Cardiac fibroblast (primary cell): ENCODE measurements around the gene MEN1.

Experiments
- DNase-seq, 2 donors: peaks; one replicate each; pipeline versions ENCODE4 v3.0.0 to v3.0.0-alpha.2; 2010; ENCODE audit warnings: low read depth in 2 of 2
- H3K4me3 ChIP-seq, 2 donors: replicated peaks in 1 of 2; 1 replicate in 1 of 2; 2 replicates in 1 of 2; pipeline ENCODE4 v1.5.1; 2011; ENCODE audit warnings: low read depth in 2 of 2, low read length in 2 of 2, mild to moderate bottlenecking in 2 of 2, moderate library complexity in 1 of 2
- TF ChIP-seq, protein P1 (sequence below): IDR thresholded peaks from one replicate; pipeline ENCODE4 v1.5.1; 2011; ENCODE audit warnings: low read depth, mild to moderate bottlenecking, low read length, inconsistent platforms

The MEN1 gene

DNA sequence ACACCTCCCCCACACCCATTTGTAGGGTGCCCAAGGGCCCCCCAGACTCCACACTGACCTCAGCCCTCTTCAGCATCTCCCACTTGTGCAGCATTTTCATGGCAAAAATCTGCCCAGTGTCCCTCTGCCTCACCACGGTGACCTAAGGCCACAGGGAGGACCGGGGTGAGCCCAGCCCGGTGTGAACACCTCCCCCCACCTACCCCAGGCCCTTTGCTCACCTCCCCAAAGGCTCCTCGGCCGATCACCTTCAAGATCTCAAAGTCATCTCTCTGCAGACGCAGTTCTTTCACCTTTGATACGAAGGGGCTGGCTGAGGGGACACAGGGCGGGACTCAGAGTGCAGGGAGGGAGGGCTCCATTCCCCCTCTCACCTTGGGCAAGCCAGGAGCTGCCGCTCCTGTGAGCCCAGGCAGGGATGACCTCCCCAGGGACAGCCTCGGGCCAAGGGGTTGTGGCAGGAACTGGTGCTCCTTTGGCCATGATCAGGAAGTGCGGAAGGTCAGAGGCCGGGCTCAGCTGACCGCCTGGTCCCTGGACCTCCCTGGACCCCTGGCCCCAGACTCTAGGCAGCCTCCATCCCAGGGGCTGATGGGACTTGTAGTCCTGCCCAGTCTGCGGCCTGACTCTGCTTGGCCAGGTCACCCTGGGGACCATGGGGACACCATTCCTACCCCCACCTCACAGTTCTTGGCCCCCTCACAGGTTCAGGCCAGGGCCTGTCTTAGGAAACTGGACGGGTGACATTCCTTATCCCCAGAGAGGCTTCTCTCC, 31.4 kb upstream of the MEN1 start:
- no peak overlapping the region for H3K4me3 ChIP-seq
- TF ChIP-seq, protein P1, sequence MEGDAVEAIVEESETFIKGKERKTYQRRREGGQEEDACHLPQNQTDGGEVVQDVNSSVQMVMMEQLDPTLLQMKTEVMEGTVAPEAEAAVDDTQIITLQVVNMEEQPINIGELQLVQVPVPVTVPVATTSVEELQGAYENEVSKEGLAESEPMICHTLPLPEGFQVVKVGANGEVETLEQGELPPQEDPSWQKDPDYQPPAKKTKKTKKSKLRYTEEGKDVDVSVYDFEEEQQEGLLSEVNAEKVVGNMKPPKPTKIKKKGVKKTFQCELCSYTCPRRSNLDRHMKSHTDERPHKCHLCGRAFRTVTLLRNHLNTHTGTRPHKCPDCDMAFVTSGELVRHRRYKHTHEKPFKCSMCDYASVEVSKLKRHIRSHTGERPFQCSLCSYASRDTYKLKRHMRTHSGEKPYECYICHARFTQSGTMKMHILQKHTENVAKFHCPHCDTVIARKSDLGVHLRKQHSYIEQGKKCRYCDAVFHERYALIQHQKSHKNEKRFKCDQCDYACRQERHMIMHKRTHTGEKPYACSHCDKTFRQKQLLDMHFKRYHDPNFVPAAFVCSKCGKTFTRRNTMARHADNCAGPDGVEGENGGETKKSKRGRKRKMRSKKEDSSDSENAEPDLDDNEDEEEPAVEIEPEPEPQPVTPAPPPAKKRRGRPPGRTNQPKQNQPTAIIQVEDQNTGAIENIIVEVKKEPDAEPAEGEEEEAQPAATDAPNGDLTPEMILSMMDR, result no peak
- no peak for DNase-seq

DNA sequence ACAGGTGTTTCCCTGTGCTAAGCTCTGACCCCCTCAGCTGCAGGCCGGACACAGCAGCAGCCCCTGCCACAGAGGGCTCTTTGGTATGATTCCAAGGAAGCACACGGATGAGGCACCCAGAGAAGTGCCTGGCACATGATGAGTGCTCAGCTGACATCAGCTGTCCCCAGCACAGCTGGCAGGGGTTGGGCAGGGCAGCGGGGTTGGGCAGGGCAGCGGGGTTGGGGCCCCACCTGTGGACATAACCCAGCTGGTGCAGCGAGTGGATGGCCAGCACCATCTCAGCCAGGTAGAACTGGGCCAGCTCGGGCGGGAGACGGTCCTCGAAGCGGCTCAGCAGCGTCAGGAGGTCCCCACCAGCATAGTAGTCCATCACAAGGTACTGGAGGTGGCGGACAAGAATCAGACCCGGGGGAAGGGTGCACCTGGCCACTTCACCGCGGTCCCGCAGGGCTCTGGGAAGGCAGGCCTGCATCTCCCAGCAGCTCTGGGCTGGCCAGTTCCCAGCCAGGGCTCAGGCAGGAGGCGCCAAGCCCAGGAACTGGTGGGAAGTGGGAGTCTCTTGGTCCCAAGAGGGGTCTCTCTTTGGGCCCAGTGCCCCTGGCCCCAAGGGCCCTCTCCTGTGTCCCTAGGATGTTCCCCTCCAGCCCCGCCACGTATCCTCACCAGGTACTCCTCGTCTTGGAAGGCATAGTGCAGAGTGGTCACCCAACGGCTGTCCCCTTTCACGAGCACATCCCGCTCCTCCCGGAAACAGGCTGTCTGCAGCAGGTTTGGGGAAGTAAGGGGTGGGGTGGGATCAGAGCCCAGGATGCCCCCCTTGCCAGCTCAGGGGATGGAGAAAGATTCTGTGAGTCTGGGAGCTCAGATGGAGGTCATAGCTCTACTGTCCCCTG, 29.8 kb upstream of the MEN1 start:
- no peak for DNase-seq
- TF ChIP-seq, protein P1, result no peak
- no peak overlapping the region for H3K4me3 ChIP-seq

- TF ChIP-seq, protein P1, result no peak
- H3K4me3 ChIP-seq, result no peak overlapping the region
- DNase-seq, result no peak
Measured at GRCh38 chr11:64839335-64839734, 29.0 kb upstream of the MEN1 start.

- DNase-seq, result no peak
- no peak overlapping the region for H3K4me3 ChIP-seq
- TF ChIP-seq, protein P1, result no peak
Measured at GRCh38 chr11:64838600-64839334, 28.4 kb upstream of the MEN1 start.

GRCh38 chr11:64837887-64838351, 27.6 kb upstream of the MEN1 start:
- TF ChIP-seq, protein P1, result no peak
- DNase-seq, result no peak

GRCh38 chr11:64836448-64837072, 26.2 kb upstream of the MEN1 start:
- DNase-seq, result no peak
- no peak overlapping the region for H3K4me3 ChIP-seq
- TF ChIP-seq, protein P1, result no peak

More at GRCh38 chr11:64837887-64838351, 27.6 kb upstream of the MEN1 start:
- H3K4me3 ChIP-seq, result no peak overlapping the region
